ENCODE data around the gene TEPSIN. TPM values are rescaled to one million over a fixed set of nuclear protein-coding genes. Genes with fewer than 3 reads are reported as not detected.

The TEPSIN gene
- polyA plus RNA-seq, 1 experiment: 19.4 TPM

GRCh38 chr17:81193051-81193410, 45.8 kb downstream of the TEPSIN start:
- Histone ChIP-seq H3K4me3 (ENCODE audit: low read depth, low read length) (no peak overlapping the region), H3K27me3 (ENCODE audit: control insufficient read depth, insufficient read depth, low read length) (no peaks in the 10 kb centered on the region), H3K36me3 (ENCODE audit: control insufficient read depth, insufficient read depth, low read length) (peaks cover 7% of the 10 kb centered on the region)
- TF ChIP-seq CTCF (IDR thresholded peaks at IDR 0.05; ENCODE audit: insufficient read depth, low read depth, low read length): no peak
- CTCF ChIA-PET: interaction anchor here (1.0 kb wide), 1 partner anchor 50 kb away, joined by 3 read pairs; no protein-coding TSS in a partner anchor
- no peak for DNase-seq (ENCODE audit: low read depth)
- POLR2A ChIA-PET: no interaction called here

GRCh38 chr17:81192386-81193050, 46.3 kb downstream of the TEPSIN start:
- TF ChIP-seq CTCF (IDR thresholded peaks at IDR 0.05; ENCODE audit: insufficient read depth, low read depth, low read length): no peak
- ChIA-PET POLR2A (no interaction called here), CTCF (interaction anchor here (1.0 kb wide), 1 partner anchor 50 kb away, joined by 3 read pairs; no protein-coding TSS in a partner anchor)
- H3K36me3 ChIP-seq (ENCODE audit: control insufficient read depth, insufficient read depth, low read length): peaks cover 7% of the 10 kb centered on the region
- H3K27me3 ChIP-seq (ENCODE audit: control insufficient read depth, insufficient read depth, low read length): no peaks in the 10 kb centered on the region
- H3K4me3 ChIP-seq (ENCODE audit: low read depth, low read length): no peak overlapping the region
- DNase-seq (ENCODE audit: low read depth): no peak

GRCh38 chr17:81191646-81192045, 47.2 kb downstream of the TEPSIN start:
- Histone ChIP-seq H3K36me3 (ENCODE audit: control insufficient read depth, insufficient read depth, low read length) (peaks cover 7% of the 10 kb centered on the region), H3K27me3 (ENCODE audit: control insufficient read depth, insufficient read depth, low read length) (no peaks in the 10 kb centered on the region), H3K4me3 (ENCODE audit: low read depth, low read length) (no peak overlapping the region)
- ChIA-PET POLR2A (no interaction called here), CTCF (interaction anchor here (2.6 kb wide), 1 partner anchor 9 kb away, joined by 12 read pairs; no protein-coding TSS in a partner anchor)
- no peak for TF ChIP-seq CTCF (IDR thresholded peaks at IDR 0.05; ENCODE audit: insufficient read depth, low read depth, low read length)
- no peak for DNase-seq (ENCODE audit: low read depth)

- Histone ChIP-seq H3K4me3 (ENCODE audit: low read depth, low read length) (no peak overlapping the region), H3K36me3 (ENCODE audit: control insufficient read depth, insufficient read depth, low read length) (peaks cover 5% of the 10 kb centered on the region), H3K27me3 (ENCODE audit: control insufficient read depth, insufficient read depth, low read length) (no peaks in the 10 kb centered on the region)
- ChIA-PET POLR2A (no interaction called here), CTCF (interaction anchor here (2.6 kb wide), 1 partner anchor 10 kb away, joined by 12 read pairs; no protein-coding TSS in a partner anchor)
- no peak for DNase-seq (ENCODE audit: low read depth)
- no peak for TF ChIP-seq CTCF (IDR thresholded peaks at IDR 0.05; ENCODE audit: insufficient read depth, low read depth, low read length)
Measured at GRCh38 chr17:81191116-81191515, 47.7 kb downstream of the TEPSIN start.

GRCh38 chr17:81190591-81190990, 48.3 kb downstream of the TEPSIN start:
- Histone ChIP-seq H3K27me3 (ENCODE audit: control insufficient read depth, insufficient read depth, low read length) (no peaks in the 10 kb centered on the region; the same call in 1 of the 2 replicates), H3K4me3 (ENCODE audit: low read depth, low read length) (no peak overlapping the region), H3K36me3 (ENCODE audit: control insufficient read depth, insufficient read depth, low read length) (peaks cover 4% of the 10 kb centered on the region)
- ChIA-PET CTCF (interaction anchor here (2.6 kb wide), 1 partner anchor 10 kb away, joined by 12 read pairs; no protein-coding TSS in a partner anchor), POLR2A (no interaction called here)
- no peak for DNase-seq (ENCODE audit: low read depth)
- no peak for TF ChIP-seq CTCF (IDR thresholded peaks at IDR 0.05; ENCODE audit: insufficient read depth, low read depth, low read length)
